B cell (primary cell): Measurements from ENCODE around the gene LMAN2. TPM values are rescaled to one million over a fixed set of nuclear protein-coding genes. Genes with fewer than 3 reads are reported as not detected.

Experiments used
- ATAC-seq: fragments of 200-7000 bp; cut with Tn5 transposase; one replicate; pipeline ENCODE4 v1.10.0; 2021; ENCODE audit warnings: low read depth, mild to moderate bottlenecking, moderate number of reproducible peaks, moderate library complexity
- CTCF ChIA-PET: fragments of 350-600 bp; sonication (Branson Sonifier 250); formaldehyde crosslinking; loops from one replicate; lab custom pipeline; 2021; ENCODE audit warnings: antibody characterized with exemption, inconsistent platforms; lab: Charles Lee
- POLR2A ChIA-PET: fragments of 350-600 bp; sonication (Branson Sonifier 250); formaldehyde crosslinking; loops from one replicate; lab custom pipeline; 2021; ENCODE audit warnings: antibody characterized with exemption; lab: Charles Lee
- DNase-seq: peaks from one replicate; pipeline ENCODE4 v3.0.0; 2013
- H2AFZ ChIP-seq: 2 replicates; pipeline ENCODE4 v1.6.1; 2012; ENCODE audit warnings: mild to moderate bottlenecking, low read depth, low read length; ENCODE audit not compliant: insufficient read depth, poor library complexity, severe bottlenecking
- H3K27ac ChIP-seq, 2 donors: 1 replicate in 1 of 2; 2 replicates in 1 of 2; pipeline ENCODE4 v1.5.1; 2012 to 2013; ENCODE audit warnings: low read length in 2 of 2, mild to moderate bottlenecking in 2 of 2, moderate library complexity in 1 of 2
- H3K27me3 ChIP-seq, 4 experiments: fragments of 200-600 bp in 1 of 4; sonication (generic) in 1 of 4; replicated peaks in 1 of 4; 1 replicate in 2 of 4; 2 replicates in 2 of 4; pipeline versions ENCODE4 v1.6.1 to v1.7.0; 2013 to 2016; ENCODE audit warnings: low read length in 3 of 4, mild to moderate bottlenecking in 2 of 4, mixed read lengths in 1 of 4, moderate library complexity in 1 of 4; ENCODE audit not compliant: insufficient read depth in 4 of 4, control insufficient read depth in 3 of 4; ENCODE audit errors: control extremely low read depth in 1 of 4
- H3K36me3 ChIP-seq, 2 experiments: replicated peaks in 1 of 2; 1 replicate in 1 of 2; 2 replicates in 1 of 2; pipeline versions ENCODE4 v1.6.1 to v1.7.1; 2013; ENCODE audit warnings: low read length in 1 of 2; ENCODE audit not compliant: insufficient read depth in 2 of 2, control insufficient read depth in 1 of 2; ENCODE audit errors: control extremely low read depth in 1 of 2, extremely low read depth in 1 of 2
- H3K4me1 ChIP-seq, 2 donors: fragments of 200-600 bp in 1 of 2; sonication (generic) in 1 of 2; 1 replicate in 1 of 2; 2 replicates in 1 of 2; pipeline versions ENCODE4 v1.5.1 to v1.6.1; 2013 to 2017; ENCODE audit warnings: low read length in 2 of 2; ENCODE audit not compliant: control insufficient read depth in 2 of 2, insufficient read depth in 2 of 2
- H3K4me2 ChIP-seq: replicated peaks from 2 replicates; pipeline ENCODE3; 2012; ENCODE audit warnings: mild to moderate bottlenecking, low read depth, low read length; ENCODE audit not compliant: poor library complexity, severe bottlenecking
- H3K4me3 ChIP-seq, 5 experiments: fragments of 200-600 bp in 1 of 5; sonication (generic) in 1 of 5; 1 replicate in 3 of 5; 2 replicates in 2 of 5; pipeline versions ENCODE4 v1.5.1 to v1.7.0; 2011 to 2016; ENCODE audit warnings: low read length in 4 of 5, mild to moderate bottlenecking in 4 of 5, low read depth in 2 of 5, control low read depth in 1 of 5, moderate library complexity in 1 of 5; ENCODE audit not compliant: insufficient read depth in 1 of 5; ENCODE audit errors: control extremely low read depth in 1 of 5, extremely low read depth in 1 of 5
- H3K79me2 ChIP-seq: fragments of 200-600 bp; sonication (generic); one replicate; pipeline ENCODE4 v1.6.0; 2016; ENCODE audit warnings: low read length; ENCODE audit not compliant: control insufficient read depth, insufficient read depth
- H3K9ac ChIP-seq: fragments of 200-600 bp; sonication (generic); 2 replicates; pipeline ENCODE4 v1.6.1; 2017; ENCODE audit warnings: mild to moderate bottlenecking, low read length, moderate library complexity
- H3K9me3 ChIP-seq, 3 donors: one replicate each; pipeline versions ENCODE4 v1.6.1 to v1.7.1; 2013; ENCODE audit warnings: low read length in 2 of 3; ENCODE audit not compliant: control insufficient read depth in 2 of 3, insufficient read depth in 1 of 3; ENCODE audit errors: control extremely low read depth in 1 of 3
- H4K20me1 ChIP-seq: 2 replicates; pipeline ENCODE4 v1.6.0; 2012; ENCODE audit warnings: mild to moderate bottlenecking, low read length; ENCODE audit not compliant: insufficient read depth, control insufficient read depth, poor library complexity, severe bottlenecking
- H3K27ac Mint-ChIP-seq: one replicate; pipeline ENCODE4 v1.8.0; 2021; ENCODE audit warnings: mixed read lengths
- H3K27me3 Mint-ChIP-seq: one replicate; pipeline ENCODE4 v1.8.0; 2021; ENCODE audit warnings: mixed read lengths
- H3K4me1 Mint-ChIP-seq: one replicate; pipeline ENCODE4 v1.8.0; 2021; ENCODE audit warnings: mixed read lengths
- H3K4me3 Mint-ChIP-seq: one replicate; pipeline ENCODE4 v1.8.0; 2021; ENCODE audit warnings: mixed read lengths
- H3K9me3 Mint-ChIP-seq: one replicate; pipeline ENCODE4 v1.8.0; 2022; ENCODE audit warnings: mixed read lengths; ENCODE audit not compliant: insufficient read depth
- EZH2 ChIP-seq: IDR thresholded peaks from 2 replicates; pipeline ENCODE4 v1.6.1; 2012; ENCODE audit warnings: borderline replicate concordance, low read depth, mild to moderate bottlenecking, moderate library complexity, low read length; ENCODE audit not compliant: insufficient read depth, poor library complexity, severe bottlenecking
- WGBS: methylation state at CpG from one replicate; pipeline ENCODE4 v1.1.5; 2013; ENCODE audit warnings: missing lambda C conversion rate; ENCODE audit not compliant: insufficient coverage; 5-methylcytosine and 5-hydroxymethylcytosine counted together
- intact Hi-C: fragments of 100-400 bp; cut with micrococcal nuclease; formaldehyde crosslinking; loops from one replicate; pipeline ENCODE4 v1.10.0; 2022
- polyA plus RNA-seq: library from polyadenylated mRNA; depleted of rRNA; stranded (reverse); fragments of >200 nt; gene quantifications from 2 replicates; pipeline ENCODE4 v1.2.3, GENCODE V29; 2012
- total RNA-seq, 2 donors: library from RNA; stranded (reverse); fragments of 120-200 nt in 1 of 2; gene quantifications; 1 replicate in 1 of 2; 2 replicates in 1 of 2; pipeline versions ENCODE4 v1.2.3 to v1.2.4, GENCODE V29; 2013 to 2022
- TF ChIP-seq, protein P1 (sequence below): fragments of 200-600 bp; IDR thresholded peaks from one replicate; pipeline ENCODE4 v1.8.0; 2022; ENCODE audit warnings: antibody characterized with exemption, mild to moderate bottlenecking

Gene LMAN2
- total and polyA plus RNA-seq, 2 donors (not counting 1 experiment from before 2014, with no cell fraction given): 99.4 to 123 TPM

DNA sequence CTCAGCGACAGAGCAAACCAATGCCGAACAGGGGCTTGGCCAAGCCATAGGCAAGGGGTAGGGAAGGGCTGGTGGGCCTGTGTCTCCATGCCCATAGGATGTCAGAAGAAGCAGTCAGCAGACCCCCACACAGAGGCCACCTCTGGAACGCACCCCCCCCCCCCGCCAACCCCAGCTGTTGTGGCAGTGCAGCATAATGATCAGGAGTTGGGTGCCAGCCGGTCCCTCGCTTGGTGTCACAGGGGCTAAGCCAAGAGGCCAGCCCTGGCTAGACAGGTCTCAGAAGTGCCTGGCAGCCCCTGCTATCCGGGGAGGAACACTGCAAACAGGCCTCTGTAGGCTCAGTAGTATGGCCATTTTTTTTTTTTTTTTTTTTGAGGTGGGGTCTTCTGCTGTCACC is 36.1 kb downstream of the LMAN2 start:
- peaks cover 26% of the 10 kb centered on the region for H3K79me2 ChIP-seq
- H3K36me3 ChIP-seq: peaks cover 0 to 1% of the 10 kb centered on the region in 2 experiments
- Mint-ChIP-seq H3K4me3 (no peak overlapping the region), H3K4me1 (peaks cover 38% of the 10 kb centered on the region), H3K27ac (no peak overlapping the region), H3K27me3 (no peaks in the 10 kb centered on the region), H3K9me3 (no peaks in the 10 kb centered on the region)
- H3K27ac ChIP-seq: no peak overlapping the region
- H3K9ac ChIP-seq: no peak overlapping the region
- WGBS: 94% methylated on average over 7 of the region's 7 CpGs
- H3K27me3 ChIP-seq: no peaks in the 10 kb centered on the region
- TF ChIP-seq, protein P1, sequence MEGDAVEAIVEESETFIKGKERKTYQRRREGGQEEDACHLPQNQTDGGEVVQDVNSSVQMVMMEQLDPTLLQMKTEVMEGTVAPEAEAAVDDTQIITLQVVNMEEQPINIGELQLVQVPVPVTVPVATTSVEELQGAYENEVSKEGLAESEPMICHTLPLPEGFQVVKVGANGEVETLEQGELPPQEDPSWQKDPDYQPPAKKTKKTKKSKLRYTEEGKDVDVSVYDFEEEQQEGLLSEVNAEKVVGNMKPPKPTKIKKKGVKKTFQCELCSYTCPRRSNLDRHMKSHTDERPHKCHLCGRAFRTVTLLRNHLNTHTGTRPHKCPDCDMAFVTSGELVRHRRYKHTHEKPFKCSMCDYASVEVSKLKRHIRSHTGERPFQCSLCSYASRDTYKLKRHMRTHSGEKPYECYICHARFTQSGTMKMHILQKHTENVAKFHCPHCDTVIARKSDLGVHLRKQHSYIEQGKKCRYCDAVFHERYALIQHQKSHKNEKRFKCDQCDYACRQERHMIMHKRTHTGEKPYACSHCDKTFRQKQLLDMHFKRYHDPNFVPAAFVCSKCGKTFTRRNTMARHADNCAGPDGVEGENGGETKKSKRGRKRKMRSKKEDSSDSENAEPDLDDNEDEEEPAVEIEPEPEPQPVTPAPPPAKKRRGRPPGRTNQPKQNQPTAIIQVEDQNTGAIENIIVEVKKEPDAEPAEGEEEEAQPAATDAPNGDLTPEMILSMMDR: no peak
- TF ChIP-seq EZH2: no peak
- H2AFZ ChIP-seq: no peak overlapping the region
- no peak overlapping the region for H3K4me3 ChIP-seq
- DNase-seq (no peak), ATAC-seq (no peak)
- no peaks in the 10 kb centered on the region for H3K9me3 ChIP-seq
- H4K20me1 ChIP-seq: peaks cover 56% of the 10 kb centered on the region
- intact Hi-C loops: loop anchor here (10.0 kb wide), 1 partner anchor 799 kb away; the partner anchor contains the start of gene N4BP3
- ChIA-PET POLR2A (no interaction called here), CTCF (interaction anchor here (0.8 to 2.3 kb wide), 10 partner anchors 9 to 201 kb away, joined by 3 to 8 read pairs (median 3); no protein-coding TSS in a partner anchor)
- H3K4me1 ChIP-seq: peaks cover 21 to 31% of the 10 kb centered on the region in 2 donors
- no peak overlapping the region for H3K4me2 ChIP-seq
